KOPT-K1 (cell line): Measurements from ENCODE around the gene MYO1D.
A peak's percentile ranks its signal among the peaks of the same experiment; 100 is the strongest.

ENCODE experiments used
- H3K27ac ChIP-seq: fragments of 200-600 bp; sonication (generic); 2 replicates; pipeline ENCODE4 v1.5.1; 2016; ENCODE audit warnings: antibody characterized with exemption, mild to moderate bottlenecking, low read depth, low read length; ENCODE audit not compliant: poor library complexity, severe bottlenecking
- H3K36me3 ChIP-seq: fragments of 200-600 bp; sonication (generic); 2 replicates; pipeline ENCODE4 v1.5.1; 2017; ENCODE audit warnings: antibody characterized with exemption, mild to moderate bottlenecking, low read length, moderate library complexity; ENCODE audit not compliant: insufficient read depth
- H3K9me3 ChIP-seq: fragments of 200-600 bp; sonication (generic); 2 replicates; pipeline ENCODE4 v1.5.1; 2017; ENCODE audit warnings: antibody characterized with exemption, low read length, mild to moderate bottlenecking; ENCODE audit not compliant: insufficient read depth, poor library complexity, severe bottlenecking

MYO1D gene

DNA sequence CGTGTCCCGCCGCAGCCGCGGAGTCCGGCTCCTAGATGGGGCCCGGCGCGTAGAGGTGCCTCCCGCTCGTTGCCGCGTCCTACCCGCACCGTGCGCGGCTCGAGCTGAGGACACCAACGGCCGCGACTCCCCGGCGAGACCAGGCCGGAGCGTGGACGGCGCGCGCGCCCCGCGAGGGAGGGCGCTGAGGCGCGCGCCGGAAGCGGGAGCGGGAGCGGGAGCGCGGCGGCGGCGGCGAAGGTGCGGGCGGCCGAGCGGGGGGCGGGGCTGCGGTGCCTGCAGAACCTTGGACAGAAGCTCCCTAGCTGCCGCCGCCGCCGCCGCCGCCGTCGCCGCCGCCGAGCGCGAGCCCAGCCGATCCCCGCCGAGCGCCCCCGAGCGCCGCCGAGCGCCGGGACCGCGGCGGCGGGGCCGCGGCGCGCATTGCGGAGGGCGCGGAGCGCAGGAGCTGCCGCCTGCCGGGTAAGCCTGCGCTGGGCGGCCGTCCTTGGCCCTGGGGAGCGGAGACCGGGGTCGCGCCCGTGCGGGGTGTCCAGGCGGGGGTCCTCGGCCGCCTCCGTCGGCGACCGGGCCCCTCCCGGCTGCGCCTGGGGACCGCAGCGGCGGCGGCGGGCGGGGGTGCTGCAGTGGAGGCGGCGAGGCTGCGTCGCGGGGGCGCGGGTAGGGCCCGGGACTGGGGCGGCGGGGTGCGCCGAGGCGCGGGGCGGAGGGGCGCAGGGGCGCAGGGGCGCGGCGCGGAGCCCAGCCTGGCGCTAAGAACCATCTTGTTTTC, 390.0 kb downstream of the MYO1D start, which contains the start of gene CDK5R1:
TSS of gene CDK5R1 (plus strand) at position 293 of the 772 bp plus-strand sequence. CDS start 628 bp downstream, outside the sequence.
- peaks cover 45% of the 10 kb centered on the region for H3K36me3 ChIP-seq
- no peaks in the 10 kb centered on the region for H3K9me3 ChIP-seq
- H3K27ac ChIP-seq = peak within 1 kb of the TSS; percentile 49

DNA sequence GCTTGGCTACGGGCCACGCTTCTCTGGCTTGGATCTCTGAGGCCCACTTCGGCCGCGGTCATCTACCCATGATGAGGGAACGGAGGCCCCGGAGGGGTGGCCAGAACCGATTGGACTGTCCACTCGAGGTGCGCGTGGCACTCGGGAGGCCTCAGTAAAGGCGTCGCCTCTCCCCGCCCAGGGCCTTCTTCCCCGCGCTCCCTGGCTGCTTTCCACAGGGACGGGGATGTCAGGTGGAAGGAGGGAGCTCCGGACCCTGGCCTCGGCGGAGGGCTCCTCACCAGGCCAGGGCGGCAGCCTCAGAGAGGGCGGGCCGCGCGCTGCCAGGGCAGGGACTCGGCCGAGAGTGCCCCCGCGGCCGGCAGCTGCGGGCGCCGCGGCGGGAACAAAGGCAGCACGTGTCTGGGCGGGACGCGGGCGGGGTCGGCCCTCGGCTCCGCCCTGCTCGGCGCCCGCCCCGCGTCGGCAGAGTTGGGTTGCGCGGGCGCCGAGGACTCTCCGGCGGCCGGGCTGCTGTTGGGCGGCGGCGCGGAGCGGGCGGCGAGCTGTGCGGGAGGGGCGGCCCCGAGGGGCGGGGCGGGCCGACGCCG, 390.7 kb downstream of the MYO1D start:
- Histone ChIP-seq H3K36me3 (peaks cover 52% of the 10 kb centered on the region), H3K9me3 (no peaks in the 10 kb centered on the region), H3K27ac (peak overlapping the region; percentile 49)

DNA sequence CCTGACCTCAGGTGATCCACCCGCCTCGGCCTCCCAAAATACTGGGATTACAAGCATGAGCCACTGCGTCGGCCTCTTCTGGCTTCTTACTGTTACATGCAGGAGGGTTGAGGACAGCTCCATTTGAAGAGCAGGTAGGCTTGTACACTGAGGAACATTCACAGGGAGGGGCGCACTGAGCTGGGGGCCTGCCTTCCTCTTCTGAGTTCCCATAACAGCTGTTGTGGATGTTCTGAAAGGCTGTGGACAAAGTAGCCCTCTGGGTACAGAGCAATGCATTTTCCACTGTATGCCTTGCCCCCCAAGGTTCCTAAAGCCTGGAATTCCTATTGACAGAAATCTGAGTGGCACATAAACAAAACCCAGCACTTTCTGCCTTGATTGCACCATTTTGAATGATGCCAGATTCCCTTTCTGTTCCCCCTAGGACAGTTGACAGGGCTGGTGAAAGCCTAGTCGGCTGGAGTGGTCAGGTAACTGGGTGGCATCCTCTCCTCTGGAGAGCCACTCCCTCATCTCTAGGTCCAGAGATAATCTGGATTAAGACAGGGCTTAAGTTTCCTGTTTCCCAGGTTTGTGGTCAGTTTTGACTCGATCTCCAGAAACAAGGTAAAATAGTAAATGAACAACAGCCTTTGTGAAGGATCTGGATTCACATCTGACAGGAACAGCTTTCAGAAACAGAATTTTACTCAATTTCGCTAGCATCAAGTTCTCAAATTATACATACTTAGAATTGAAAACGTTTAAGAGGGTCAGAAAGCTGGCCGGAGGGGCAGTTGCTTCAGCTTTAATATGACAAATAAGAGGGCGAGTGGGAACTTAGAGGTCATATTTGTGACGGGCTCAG, 391.4 kb downstream of the MYO1D start:
- H3K27ac ChIP-seq = no peak overlapping the region
- H3K36me3 ChIP-seq = peaks cover 57% of the 10 kb centered on the region
- no peaks in the 10 kb centered on the region for H3K9me3 ChIP-seq

- no peak overlapping the region for H3K27ac ChIP-seq
- H3K9me3 ChIP-seq = no peaks in the 10 kb centered on the region
- H3K36me3 ChIP-seq = peaks cover 57% of the 10 kb centered on the region
Measured at GRCh38 chr17:32484628-32485027, 392.3 kb downstream of the MYO1D start.

DNA sequence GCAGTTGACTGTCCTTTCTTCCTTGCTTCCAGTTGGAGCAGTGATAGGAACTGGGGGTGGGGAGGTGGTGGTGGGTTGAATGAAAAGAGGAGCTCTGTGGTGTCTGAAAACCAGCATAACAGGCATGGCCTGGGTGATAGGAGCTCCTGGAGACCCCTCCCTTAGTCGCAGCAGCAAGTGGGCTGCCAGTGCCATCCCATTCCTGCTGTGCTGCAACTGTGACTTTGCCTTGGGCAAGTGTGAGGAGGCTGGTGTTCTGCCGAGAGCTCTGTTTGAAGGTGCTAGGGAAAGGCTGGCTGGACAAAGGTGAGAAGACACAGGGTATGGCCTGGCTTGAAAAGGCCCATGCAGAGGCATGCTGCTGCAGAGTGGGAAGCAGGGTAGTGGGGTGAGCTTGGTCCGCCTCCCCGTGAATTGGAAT, 392.9 kb downstream of the MYO1D start:
- H3K27ac ChIP-seq = no peak overlapping the region
- peaks cover 57% of the 10 kb centered on the region for H3K36me3 ChIP-seq
- no peaks in the 10 kb centered on the region for H3K9me3 ChIP-seq

- Histone ChIP-seq H3K9me3 (no peaks in the 10 kb centered on the region), H3K27ac (no peak overlapping the region), H3K36me3 (peaks cover 57% of the 10 kb centered on the region)
Measured at GRCh38 chr17:32483451-32484019, 393.4 kb downstream of the MYO1D start.

DNA sequence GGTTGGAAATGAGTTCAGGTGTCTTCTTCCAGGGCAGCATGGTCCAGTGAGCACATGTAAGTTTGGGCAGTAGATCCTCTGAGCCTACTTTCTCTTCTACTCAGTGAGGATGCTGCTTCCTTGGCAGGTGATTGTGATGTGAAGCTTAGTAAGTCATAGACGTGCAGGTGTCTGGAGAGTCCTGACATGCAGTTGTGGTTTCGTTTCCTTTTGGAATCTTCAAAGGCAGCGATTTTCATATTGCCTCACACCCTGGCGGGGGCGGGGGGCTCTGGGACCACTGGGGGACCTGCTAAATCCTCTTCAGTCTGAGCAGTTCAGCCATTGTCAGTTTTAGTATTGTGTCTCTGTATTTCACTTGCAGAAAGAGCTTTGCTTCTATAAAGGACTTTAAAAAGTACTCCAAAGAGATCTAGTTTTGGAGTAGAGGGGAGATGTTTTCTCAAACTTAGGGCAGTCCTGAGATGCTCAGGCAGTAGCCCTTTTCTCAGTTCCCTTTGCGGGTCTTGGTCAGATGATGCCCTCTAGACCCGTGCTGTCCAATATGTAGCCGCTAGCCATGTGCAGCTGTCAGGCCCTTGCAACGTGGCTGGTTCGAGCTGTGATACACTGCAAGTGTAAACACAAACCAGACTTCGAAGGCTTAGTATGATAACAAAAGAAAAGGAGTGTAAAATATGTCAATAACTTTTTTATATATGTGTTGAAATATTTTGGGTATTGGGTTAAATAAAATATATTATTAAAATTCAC, 394.2 kb downstream of the MYO1D start:
- peaks cover 59% of the 10 kb centered on the region for H3K36me3 ChIP-seq

DNA sequence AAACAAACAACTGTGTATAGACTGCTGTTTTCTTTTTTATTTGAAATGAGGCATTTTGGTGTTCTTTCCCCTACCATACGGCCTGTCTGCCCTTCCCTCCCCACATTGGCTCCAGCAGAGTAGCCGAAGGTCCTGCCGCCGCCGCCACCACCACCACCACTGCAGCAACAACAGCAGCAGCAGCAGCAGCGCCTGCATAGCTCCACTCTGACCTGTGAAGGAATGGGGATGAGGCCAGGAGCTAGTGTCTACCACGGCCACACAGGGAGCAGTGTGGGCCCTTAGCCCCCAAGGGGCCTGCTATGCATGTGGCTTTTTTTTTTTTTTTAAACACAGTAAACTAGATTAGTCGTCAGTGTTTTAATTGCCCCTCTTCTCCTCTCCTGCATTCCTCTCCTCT, 395.7 kb downstream of the MYO1D start:
- Histone ChIP-seq H3K27ac (no peak overlapping the region), H3K9me3 (no peaks in the 10 kb centered on the region), H3K36me3 (peaks cover 74% of the 10 kb centered on the region)

More for the DNA sequence above, 394.2 kb downstream of the MYO1D start:
- Histone ChIP-seq H3K9me3 (no peaks in the 10 kb centered on the region), H3K27ac (no peak overlapping the region)

GRCh38 chr17:32479074-32479617, 397.8 kb downstream of the MYO1D start:
- no peaks in the 10 kb centered on the region for H3K9me3 ChIP-seq
- no peak overlapping the region for H3K27ac ChIP-seq
- H3K36me3 ChIP-seq = peaks cover 95% of the 10 kb centered on the region

- no peaks in the 10 kb centered on the region for H3K9me3 ChIP-seq
- H3K36me3 ChIP-seq = peaks cover 100% of the 10 kb centered on the region
- no peak overlapping the region for H3K27ac ChIP-seq
Measured at GRCh38 chr17:32477220-32477619, 399.7 kb downstream of the MYO1D start.

DNA sequence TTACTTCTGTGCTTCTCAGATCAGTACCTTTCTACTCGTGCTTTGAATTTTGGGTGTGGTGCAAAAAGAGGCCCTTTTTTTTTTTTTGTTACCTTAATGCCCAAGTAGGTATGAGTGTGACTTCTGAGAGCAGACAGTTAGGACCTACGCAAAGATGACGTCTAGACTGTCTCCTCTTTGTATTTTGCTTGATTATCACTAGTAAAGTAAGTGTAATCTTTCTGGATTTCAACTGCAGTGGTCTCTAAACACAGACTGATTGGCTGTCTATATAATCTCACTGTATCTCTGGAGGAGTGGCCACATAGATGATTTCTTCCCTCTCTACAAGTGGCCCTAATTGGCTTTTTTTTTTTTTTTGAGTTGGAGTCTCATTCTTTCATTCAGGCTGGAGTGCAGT, 401.7 kb downstream of the MYO1D start:
- Histone ChIP-seq H3K9me3 (no peaks in the 10 kb centered on the region), H3K36me3 (peaks cover 100% of the 10 kb centered on the region), H3K27ac (no peak overlapping the region)

- Histone ChIP-seq H3K27ac (no peak overlapping the region), H3K36me3 (peaks cover 100% of the 10 kb centered on the region), H3K9me3 (no peaks in the 10 kb centered on the region)
Measured at GRCh38 chr17:32471652-32472051, 405.3 kb downstream of the MYO1D start.

DNA sequence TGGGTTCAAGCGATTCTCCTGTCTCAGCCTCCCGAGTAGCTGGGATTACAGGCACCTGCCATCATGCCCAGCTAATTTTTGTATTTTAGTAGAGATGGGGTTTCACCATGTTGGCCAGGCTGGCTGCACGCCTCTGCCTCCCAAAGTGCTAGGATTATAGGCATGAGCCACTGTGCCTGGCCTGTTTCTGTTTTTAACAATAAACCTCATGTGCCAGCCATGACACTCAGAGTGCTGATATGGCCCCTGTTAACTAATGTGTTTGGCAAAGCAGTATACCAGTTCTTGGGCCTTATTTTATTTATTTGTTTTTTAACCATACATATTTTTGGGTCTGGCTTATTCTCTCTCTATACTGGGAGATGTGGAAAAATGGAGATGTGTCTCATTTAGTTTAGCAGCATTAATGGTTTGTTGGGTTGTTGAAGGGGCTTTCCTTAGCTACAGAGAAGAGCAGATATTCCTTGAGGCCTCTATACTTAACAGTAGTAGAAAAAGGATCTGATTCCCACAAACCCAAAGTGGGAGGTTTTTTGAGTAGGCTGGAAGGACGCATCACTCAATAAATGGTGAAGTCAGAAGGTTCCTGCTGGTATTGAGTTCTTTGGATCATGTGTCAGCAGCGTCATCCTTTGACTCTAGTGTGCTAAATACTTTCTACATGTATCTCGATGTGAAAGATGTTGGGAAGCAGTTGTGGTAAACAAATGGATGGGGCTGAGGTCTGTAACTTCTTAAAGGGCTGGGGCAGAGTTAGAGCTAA, 406.3 kb downstream of the MYO1D start:
- Histone ChIP-seq H3K27ac (no peak overlapping the region), H3K36me3 (peaks cover 100% of the 10 kb centered on the region), H3K9me3 (no peaks in the 10 kb centered on the region)
